AG20443 (cell line): ENCODE data around the gene SLC66A2.
"Not testable (repeated sequence)": the region's sequence is repeated elsewhere in the genome, so short reads cannot be mapped to it uniquely, and the experiment has no call there.

ENCODE experiments used
- DNase-seq: peaks from one replicate; pipeline ENCODE4 v3.0.0; 2012; ENCODE audit warnings: low spot score, mixed read lengths

The SLC66A2 gene

GRCh38 chr18:79866889-79867574 lies 84.4 kb downstream of the SLC66A2 start:
- peak; percentile 9 for DNase-seq

DNA sequence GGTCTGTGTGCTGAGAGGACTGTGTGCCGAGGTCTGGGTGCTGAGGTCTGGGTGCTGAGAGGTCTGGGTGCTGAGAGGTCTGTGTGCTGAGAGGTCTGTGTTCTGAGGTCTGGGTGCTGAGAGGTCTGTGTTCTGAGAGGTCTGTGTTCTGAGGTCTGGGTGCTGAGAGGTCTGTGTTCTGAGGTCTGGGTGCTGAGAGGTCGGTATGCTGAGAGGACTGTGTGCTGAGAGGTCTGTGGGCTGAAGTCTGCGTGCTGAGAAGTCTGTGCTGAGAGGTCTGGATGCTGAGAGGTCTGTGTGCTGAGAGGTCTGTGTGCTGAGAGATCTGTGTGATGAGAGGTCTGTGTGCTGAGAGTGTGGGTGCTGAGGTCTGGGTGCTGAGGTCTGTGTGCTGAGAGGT lies 85.5 kb downstream of the SLC66A2 start:
- DNase-seq: not testable (repeated sequence)

GRCh38 chr18:79864955-79865354 lies 86.5 kb downstream of the SLC66A2 start:
- not testable (repeated sequence) for DNase-seq

DNA sequence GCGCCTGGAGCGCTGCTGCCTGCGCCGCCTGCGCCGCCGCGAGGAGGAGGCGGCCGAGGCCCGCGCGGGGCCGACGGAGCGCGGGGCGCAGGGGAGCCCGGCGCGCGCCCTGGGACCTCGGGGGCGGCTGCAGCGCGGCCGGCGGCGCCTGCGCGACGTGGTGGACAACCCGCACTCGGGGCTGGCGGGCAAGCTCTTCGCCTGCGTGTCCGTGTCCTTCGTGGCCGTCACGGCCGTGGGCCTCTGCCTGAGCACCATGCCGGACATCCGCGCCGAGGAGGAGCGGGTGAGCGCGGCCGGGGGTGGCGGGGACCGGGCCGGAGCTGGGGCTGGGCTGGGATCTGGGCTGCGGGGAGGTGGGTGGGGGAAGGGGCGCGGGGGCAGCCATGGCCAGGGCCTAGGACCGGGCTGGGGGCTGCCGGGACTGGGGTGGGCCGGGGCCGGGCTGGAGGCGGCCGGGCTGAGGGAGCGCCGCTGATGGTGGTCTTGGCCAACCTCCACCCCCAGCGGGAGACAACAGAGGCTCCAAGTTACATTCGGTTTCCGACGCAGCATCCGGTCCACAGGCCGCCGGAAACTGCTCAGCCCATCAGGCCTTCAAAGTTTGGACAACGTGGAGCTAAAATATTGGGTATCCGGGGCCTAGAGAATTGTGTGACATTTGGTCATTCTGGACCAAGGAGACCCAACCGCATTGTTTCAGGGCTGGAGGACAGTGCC lies 87.3 kb downstream of the SLC66A2 start:
- peak; percentile 2 for DNase-seq

GRCh38 chr18:79863161-79864005 lies 88.1 kb downstream of the SLC66A2 start:
- DNase-seq: no peak

DNA sequence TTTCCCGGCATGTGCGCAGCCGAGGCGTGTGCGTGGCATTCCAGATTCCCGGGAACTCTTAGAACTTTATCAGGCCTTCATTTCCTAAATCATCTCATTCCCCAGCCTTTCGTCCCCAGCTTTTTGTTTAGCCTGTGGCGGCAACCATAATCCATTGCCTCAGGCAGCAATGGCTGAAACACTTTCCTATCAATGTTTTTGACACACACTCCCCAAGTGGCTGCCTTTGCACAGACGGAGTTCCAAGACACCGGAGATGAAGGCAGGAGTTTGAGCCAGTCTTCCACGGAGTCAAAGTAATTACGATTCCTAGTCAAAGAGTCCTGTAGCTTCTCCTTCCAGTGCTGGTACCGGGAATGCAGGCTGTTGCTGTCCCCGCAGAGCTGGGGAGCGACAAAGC lies 88.9 kb downstream of the SLC66A2 start:
- DNase-seq: no peak

DNA sequence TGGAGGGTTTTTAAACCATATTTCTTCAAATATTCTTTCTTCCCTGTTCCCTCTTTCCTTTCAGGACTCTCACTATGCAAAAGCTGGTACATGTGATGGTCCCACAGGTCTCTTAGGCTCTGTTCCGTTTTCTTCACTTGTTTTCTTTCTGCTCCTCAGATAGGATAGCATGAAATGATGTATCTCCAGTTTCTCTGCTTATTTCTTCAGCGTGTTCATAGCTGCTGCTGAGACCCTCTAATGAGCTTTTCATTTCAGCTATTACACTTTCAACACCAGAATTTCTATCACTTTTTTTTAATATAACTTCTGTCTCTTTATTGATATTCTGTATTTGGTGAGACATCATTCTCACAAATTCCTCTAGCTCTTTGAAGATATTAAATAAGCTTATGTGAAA lies 89.8 kb downstream of the SLC66A2 start:
- DNase-seq: no peak

DNA sequence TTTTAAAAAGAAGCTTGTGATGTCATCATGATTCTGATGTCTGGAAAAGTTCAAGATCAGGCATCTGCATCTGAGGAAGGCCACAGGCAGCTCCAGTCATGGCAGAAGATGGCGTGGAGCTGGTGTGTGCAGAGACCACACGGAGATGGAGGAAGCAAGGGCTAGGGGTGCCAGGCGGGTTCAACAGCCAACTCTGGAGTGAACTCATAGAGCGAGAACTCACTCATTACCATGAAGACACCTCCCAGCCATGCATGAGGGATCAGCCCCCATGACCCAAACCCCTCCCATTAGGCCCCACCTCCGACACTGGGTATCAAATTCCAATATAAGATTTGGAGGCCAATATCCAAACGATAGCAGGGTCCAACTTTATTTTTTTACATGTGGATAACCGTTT lies 92.1 kb downstream of the SLC66A2 start:
- DNase-seq: no peak

DNA sequence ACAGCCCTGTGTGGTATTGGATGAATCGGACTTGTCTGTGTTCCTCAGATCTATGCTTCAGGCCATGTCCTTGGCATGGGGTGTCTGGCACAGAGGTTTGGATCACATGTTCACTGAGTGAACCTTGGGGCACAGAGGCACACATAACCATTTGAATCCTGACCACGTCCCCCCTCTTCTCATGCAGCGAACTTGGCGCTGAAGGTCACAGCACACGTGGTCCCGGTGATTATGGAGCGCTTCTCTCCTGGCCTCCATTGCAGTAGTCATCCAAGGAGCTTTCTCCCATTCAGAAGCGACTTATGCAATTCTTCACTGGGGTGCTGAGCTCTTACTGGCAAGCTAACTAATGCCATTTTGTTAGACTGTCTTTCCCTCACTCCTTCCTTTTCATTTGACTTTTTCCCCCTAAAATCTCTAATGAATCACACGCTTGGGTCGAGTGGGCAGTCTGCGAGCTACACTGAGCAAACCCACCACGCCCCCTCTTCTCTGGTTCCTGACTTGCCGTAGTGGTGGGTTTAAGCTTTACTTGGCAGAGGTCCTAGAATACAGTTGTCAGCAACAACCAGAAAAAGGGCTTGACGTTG lies 94.3 kb downstream of the SLC66A2 start:
- DNase-seq: peak; percentile 53

DNA sequence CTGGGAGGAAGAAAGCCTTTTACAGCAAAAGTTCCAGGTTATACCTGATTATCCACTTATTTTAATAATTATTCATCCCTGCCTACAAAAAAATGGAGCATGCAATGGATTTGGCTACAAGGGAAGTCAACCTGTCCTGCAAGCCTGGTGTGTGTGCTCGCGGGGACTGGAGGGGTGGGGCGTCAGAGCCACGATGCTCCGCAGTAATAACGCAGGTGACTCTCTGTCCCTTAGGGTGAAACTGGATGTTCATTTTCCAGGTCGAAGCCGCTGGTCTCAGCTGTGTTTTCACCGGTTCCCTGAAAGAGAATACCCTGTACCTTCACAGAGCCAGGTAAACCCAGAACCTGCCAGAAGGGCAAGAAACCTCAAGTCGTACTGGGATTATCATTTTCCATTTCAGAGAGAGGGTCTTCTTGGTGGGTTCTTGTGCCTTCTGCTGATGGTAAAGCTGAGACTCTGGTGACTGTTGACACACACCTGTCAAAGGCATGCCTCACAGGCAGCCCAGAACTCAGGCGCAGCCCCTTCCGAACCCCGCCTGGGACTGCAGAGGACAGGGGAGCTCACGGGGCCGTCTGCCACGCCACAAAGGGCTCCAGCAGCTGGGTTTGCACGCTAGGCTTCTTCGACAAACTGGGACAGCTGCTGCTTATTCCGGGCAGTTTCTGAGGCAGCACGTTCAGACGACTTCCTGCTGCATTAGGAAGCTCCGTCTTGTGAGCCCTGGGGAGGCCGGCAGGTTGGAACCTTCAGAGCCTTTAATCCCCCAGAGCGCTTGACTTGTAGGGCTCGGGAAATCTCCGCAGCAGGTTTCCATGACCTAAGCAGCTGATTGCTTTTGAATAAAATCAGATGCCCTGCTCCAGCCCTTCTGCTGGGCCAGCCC lies 95.1 kb downstream of the SLC66A2 start:
- DNase-seq: peak; percentile 58

- peak; percentile 24 for DNase-seq
Observed at GRCh38 chr18:79855147-79855933, 96.1 kb downstream of the SLC66A2 start.

DNA sequence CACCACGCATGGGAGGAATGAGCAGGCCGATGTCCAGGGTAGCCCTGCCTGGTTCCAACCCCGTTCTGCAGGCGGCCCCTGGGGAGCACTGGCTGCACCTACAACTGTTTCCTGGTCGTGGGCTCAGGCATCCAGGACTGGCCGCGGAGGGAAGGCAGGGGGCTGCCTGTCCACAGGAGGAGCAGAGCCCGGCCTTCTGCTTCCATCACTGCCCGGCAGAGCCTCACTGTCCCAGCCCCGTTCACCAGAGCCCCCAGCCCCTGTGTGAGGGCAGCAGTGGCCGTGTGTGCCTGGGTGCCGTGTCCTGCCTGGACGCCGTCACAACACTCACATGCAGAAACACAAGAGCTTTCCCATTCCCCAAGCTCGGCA lies 97.5 kb downstream of the SLC66A2 start:
- DNase-seq: peak; percentile 5

GRCh38 chr18:79853303-79853992 lies 98.0 kb downstream of the SLC66A2 start:
- DNase-seq: peak; percentile 8

DNA sequence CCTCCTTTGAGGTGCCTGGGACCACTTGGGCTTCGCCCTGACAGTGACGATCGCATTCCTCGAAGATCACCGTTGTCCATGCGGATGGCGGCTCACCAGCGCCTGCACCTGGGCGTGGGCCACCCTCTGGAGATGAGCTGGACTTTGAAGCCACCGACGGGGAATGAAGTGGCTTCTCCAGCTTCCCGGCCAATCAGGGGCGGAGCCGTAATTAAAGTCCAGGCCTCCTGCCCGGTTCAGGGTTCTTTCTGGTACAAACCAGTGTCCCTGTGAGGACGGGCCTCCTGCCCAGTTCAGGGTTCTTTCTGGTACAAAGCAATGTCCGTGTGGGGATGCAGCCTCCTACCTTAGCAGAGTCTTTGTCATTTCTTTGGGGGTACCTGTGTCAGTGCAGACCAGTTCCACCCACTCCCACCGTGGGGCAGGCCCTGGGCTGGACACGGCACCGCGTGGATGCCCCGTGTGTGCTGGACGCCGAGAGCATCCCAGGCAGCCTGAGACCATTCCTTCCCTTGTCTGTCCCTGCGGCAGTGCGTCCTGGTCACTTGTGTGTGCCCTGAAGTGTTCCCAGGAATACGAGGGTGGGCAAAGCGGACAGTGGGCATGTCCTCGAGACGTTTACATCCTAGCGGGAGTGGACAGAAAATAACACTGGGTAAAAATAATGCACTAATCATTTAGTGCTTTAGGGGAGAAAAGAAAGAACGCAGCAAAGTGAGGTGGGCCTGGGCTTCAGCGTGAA lies 98.7 kb downstream of the SLC66A2 start:
- peak; percentile 7 for DNase-seq
